AG04450 (cell line): Measurements from ENCODE around the gene RCCD1. TPM values are rescaled to one million over a fixed set of nuclear protein-coding genes. Genes with fewer than 3 reads are reported as not detected.

Source experiments
- CTCF ChIA-PET: fragments of 300-600, 350-600 bp; formaldehyde crosslinking; extraction: SDS; loops from one replicate; lab custom pipeline; 2022; ENCODE audit warnings: antibody characterized with exemption, inconsistent platforms; lab: Charles Lee
- POLR2A ChIA-PET: fragments of 350-600 bp; formaldehyde crosslinking; extraction: SDS; loops from one replicate; lab custom pipeline; 2021; ENCODE audit warnings: antibody characterized with exemption, inconsistent platforms; lab: Yijun Ruan, JAX
- DNase-seq: peaks from one replicate; pipeline ENCODE4 v3.0.0-alpha.2; 2011; ENCODE audit warnings: low read depth, low spot score
- H3K27ac ChIP-seq: one replicate; pipeline ENCODE4 v1.5.1; 2012; ENCODE audit warnings: low read depth, low read length, control low read depth
- H3K27me3 ChIP-seq: one replicate; pipeline ENCODE4 v1.6.0; 2012; ENCODE audit warnings: low read length; ENCODE audit not compliant: control insufficient read depth, insufficient read depth
- H3K4me3 ChIP-seq: 2 replicates; pipeline ENCODE4 v1.5.1; 2011; ENCODE audit warnings: mild to moderate bottlenecking, low read depth, low read length, control low read depth
- H3K9me3 ChIP-seq: 2 replicates; pipeline ENCODE4 v1.5.1; 2012; ENCODE audit warnings: low read length; ENCODE audit not compliant: control insufficient read depth, insufficient read depth
- CTCF ChIP-seq: IDR thresholded peaks from 2 replicates; pipeline ENCODE4 v1.5.1; 2011; ENCODE audit warnings: low read depth, low read length, control low read depth, inconsistent platforms
- polyA plus RNA-seq: library from polyadenylated mRNA; depleted of rRNA; stranded (reverse); fragments of >200 nt; gene quantifications from 2 replicates; pipeline ENCODE4 v1.2.3, GENCODE V29; 2011

Gene RCCD1
- polyA plus RNA-seq, 1 experiment: 6.1 TPM

GRCh38 chr15:90932660-90932991 is 22.1 kb upstream of the RCCD1 start:
- H3K27me3 ChIP-seq: no peaks in the 10 kb centered on the region
- DNase-seq: no peak
- no peaks in the 10 kb centered on the region; the same call in 1 of the 2 replicates for H3K9me3 ChIP-seq
- TF ChIP-seq CTCF: no peak
- H3K4me3 ChIP-seq: 0 out of 2 replicates have a peak overlapping the region, but pooled peaks have one; percentile 17
- POLR2A ChIA-PET: interaction anchor here (0.9 kb wide), 1 partner anchor 10 kb away, joined by 3 read pairs; no protein-coding TSS in a partner anchor
- CTCF ChIA-PET: interaction anchor here (0.5 to 7.4 kb wide), 34 partner anchors 10 to 1870 kb away, joined by 3 to 98 read pairs (median 5); partner anchors contain the start of genes BLM, FES, MAN2A2 and RCCD1
- H3K27ac ChIP-seq: no peak overlapping the region

GRCh38 chr15:90933301-90933700 is 21.4 kb upstream of the RCCD1 start:
- no peak for TF ChIP-seq CTCF
- Histone ChIP-seq H3K9me3 (no peaks in the 10 kb centered on the region; the same call in 1 of the 2 replicates), H3K4me3 (no peak overlapping the region), H3K27ac (no peak overlapping the region), H3K27me3 (no peaks in the 10 kb centered on the region)
- ChIA-PET CTCF (interaction anchor here (0.8 to 7.4 kb wide), 24 partner anchors 7 to 613 kb away, joined by 3 to 98 read pairs (median 6); partner anchors contain the start of genes BLM, FES, MAN2A2 and RCCD1), POLR2A (no interaction called here)
- no peak for DNase-seq

- Histone ChIP-seq H3K9me3 (no peaks in the 10 kb centered on the region; the same call in 1 of the 2 replicates), H3K27ac (no peak overlapping the region), H3K4me3 (peak overlapping the region; percentile 83), H3K27me3 (no peaks in the 10 kb centered on the region)
- POLR2A ChIA-PET: interaction anchor here (1.0 to 2.2 kb wide), 4 partner anchors 17 to 45 kb away, joined by 3 to 19 read pairs (median 6); partner anchors contain the start of genes MAN2A2 and RCCD1
- DNase-seq: peak; percentile 53
- CTCF ChIA-PET: interaction anchor here (0.6 to 7.4 kb wide), 30 partner anchors 9 to 1570 kb away, joined by 3 to 98 read pairs (median 4); partner anchors contain the start of genes MAN2A2 and RCCD1
- peak; percentile 93 for TF ChIP-seq CTCF
Observed at GRCh38 chr15:90934256-90934948, 20.3 kb upstream of the RCCD1 start.

- Histone ChIP-seq H3K9me3 (no peaks in the 10 kb centered on the region; the same call in 1 of the 2 replicates), H3K27ac (peak within 1 kb of the TSS; percentile 65), H3K4me3 (peak within 1 kb of the TSS; percentile 83), H3K27me3 (no peaks in the 10 kb centered on the region)
- POLR2A ChIA-PET: interaction anchor here (0.5 to 2.2 kb wide), 9 partner anchors 9 to 933 kb away, joined by 3 to 19 read pairs (median 5); partner anchors contain the start of genes MAN2A2 and RCCD1
- DNase-seq: peak; percentile 49
- no peak for TF ChIP-seq CTCF
- CTCF ChIA-PET: interaction anchor here (0.5 to 7.4 kb wide), 22 partner anchors 8 to 629 kb away, joined by 3 to 98 read pairs (median 4); partner anchors contain the start of genes MAN2A2 and RCCD1
Observed at GRCh38 chr15:90934949-90935751, 19.5 kb upstream of the RCCD1 start, which contains the start of gene UNC45A. UNC45A (plus strand) TSS chr15:90935285; CDS start chr15:90935325, 40 bp downstream.
